Peyer's patch (tissue), 4 donors: ENCODE measurements around the gene F7.

ENCODE experiments used
- POLR2A ChIP-seq, 2 donors: fragments of 450-650 bp; IDR thresholded peaks; one replicate each; pipeline ENCODE4 v1.5.1; 2017; ENCODE audit warnings: antibody characterized with exemption in 2 of 2, mild to moderate bottlenecking in 2 of 2, moderate library complexity in 2 of 2
- TF ChIP-seq, protein P1 (sequence below), 6 experiments: fragments of 450-650 bp in 4 of 6; fragments of 200-600 bp in 2 of 6; sonication (generic) in 1 of 6; IDR thresholded peaks; one replicate each; pipeline ENCODE4 v1.5.1; 2017 to 2019; ENCODE audit warnings: antibody characterized with exemption in 6 of 6, mild to moderate bottlenecking in 3 of 6, moderate library complexity in 1 of 6

DNA sequence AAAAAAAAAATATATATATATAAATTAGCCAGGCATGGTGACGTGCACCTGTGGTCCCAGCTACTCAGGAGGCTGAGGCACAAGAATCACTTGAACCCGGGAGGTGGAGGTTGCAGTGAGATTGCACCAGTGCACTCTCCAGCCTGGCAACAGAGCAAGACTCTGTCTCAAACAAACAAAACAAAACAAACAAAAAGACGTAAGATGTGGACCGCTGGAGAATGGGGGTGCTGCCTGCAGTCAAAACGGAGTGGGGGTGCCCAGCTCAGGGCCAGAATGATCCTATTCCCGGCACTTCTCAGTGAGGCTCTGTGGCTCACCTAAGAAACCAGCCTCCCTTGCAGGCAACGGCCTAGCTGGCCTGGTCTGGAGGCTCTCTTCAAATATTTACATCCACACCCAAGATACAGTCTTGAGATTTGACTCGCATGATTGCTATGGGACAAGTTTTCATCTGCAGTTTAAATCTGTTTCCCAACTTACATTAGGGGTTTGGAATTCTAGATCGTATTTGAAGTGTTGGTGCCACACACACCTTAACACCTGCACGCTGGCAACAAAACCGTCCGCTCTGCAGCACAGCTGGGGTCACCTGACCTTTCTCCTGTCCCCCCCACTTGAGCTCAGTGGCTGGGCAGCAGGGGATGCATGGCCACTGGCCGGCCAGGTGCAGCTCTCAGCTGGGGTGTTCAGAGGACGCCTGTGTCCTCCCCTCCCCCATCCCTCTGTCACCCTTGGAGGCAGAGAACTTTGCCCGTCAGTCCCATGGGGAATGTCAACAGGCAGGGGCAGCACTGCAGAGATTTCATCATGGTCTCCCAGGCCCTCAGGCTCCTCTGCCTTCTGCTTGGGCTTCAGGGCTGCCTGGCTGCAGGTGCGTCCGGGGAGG lies at the start of gene F7:
- TF ChIP-seq, protein P1, sequence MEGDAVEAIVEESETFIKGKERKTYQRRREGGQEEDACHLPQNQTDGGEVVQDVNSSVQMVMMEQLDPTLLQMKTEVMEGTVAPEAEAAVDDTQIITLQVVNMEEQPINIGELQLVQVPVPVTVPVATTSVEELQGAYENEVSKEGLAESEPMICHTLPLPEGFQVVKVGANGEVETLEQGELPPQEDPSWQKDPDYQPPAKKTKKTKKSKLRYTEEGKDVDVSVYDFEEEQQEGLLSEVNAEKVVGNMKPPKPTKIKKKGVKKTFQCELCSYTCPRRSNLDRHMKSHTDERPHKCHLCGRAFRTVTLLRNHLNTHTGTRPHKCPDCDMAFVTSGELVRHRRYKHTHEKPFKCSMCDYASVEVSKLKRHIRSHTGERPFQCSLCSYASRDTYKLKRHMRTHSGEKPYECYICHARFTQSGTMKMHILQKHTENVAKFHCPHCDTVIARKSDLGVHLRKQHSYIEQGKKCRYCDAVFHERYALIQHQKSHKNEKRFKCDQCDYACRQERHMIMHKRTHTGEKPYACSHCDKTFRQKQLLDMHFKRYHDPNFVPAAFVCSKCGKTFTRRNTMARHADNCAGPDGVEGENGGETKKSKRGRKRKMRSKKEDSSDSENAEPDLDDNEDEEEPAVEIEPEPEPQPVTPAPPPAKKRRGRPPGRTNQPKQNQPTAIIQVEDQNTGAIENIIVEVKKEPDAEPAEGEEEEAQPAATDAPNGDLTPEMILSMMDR (IDR thresholded peaks at IDR 0.05): no peak
- TF ChIP-seq POLR2A (IDR thresholded peaks at IDR 0.05): no peak
